Measurements from ENCODE around the gene DLGAP1.

GRCh38 chr18:3608488-3608887 lies 846.6 kb downstream of the DLGAP1 start:
- TF ChIP-seq ZNF274 (IDR thresholded peaks at IDR 0.05; ENCODE audit: low read length), result no peak
- no peak for TF ChIP-seq ZNF274 (tag by site-specific recombination; IDR thresholded peaks at IDR 0.05; ENCODE audit: borderline replicate concordance)
- no peak for TF ChIP-seq AEBP2 (tag by site-specific recombination; IDR thresholded peaks at IDR 0.05; ENCODE audit: borderline replicate concordance)
